Epithelial cell of esophagus (primary cell): ENCODE data around the gene ARHGAP15.

ENCODE experiments used
- DNase-seq: peaks from one replicate; pipeline ENCODE4 v3.0.0; 2010; ENCODE audit warnings: low read depth
- H3K4me3 ChIP-seq: 2 replicates; pipeline ENCODE4 v1.5.1; 2011; ENCODE audit warnings: mild to moderate bottlenecking, low read length, control low read depth
- CTCF ChIP-seq: IDR thresholded peaks from 2 replicates; pipeline ENCODE4 v1.5.1; 2011; ENCODE audit warnings: low read depth, mild to moderate bottlenecking, low read length, control low read depth, inconsistent platforms; ENCODE audit not compliant: insufficient read depth; ENCODE audit errors: missing control alignments

Gene ARHGAP15

GRCh38 chr2:143698888-143699570 lies 569.8 kb downstream of the ARHGAP15 start:
- no peak for TF ChIP-seq CTCF
- no peak for DNase-seq
- H3K4me3 ChIP-seq: no peak overlapping the region

- H3K4me3 ChIP-seq: no peak overlapping the region
- DNase-seq: no peak
- no peak for TF ChIP-seq CTCF
These were observed 571.6 kb downstream of the ARHGAP15 start for GRCh38 chr2:143700865-143701264.

- no peak for TF ChIP-seq CTCF
- H3K4me3 ChIP-seq: no peak overlapping the region
- DNase-seq: no peak
These were observed 572.6 kb downstream of the ARHGAP15 start for GRCh38 chr2:143701785-143702184.

- TF ChIP-seq CTCF: no peak
- no peak for DNase-seq
- no peak overlapping the region for H3K4me3 ChIP-seq
These were observed 573.7 kb downstream of the ARHGAP15 start for GRCh38 chr2:143702931-143703330.

DNA sequence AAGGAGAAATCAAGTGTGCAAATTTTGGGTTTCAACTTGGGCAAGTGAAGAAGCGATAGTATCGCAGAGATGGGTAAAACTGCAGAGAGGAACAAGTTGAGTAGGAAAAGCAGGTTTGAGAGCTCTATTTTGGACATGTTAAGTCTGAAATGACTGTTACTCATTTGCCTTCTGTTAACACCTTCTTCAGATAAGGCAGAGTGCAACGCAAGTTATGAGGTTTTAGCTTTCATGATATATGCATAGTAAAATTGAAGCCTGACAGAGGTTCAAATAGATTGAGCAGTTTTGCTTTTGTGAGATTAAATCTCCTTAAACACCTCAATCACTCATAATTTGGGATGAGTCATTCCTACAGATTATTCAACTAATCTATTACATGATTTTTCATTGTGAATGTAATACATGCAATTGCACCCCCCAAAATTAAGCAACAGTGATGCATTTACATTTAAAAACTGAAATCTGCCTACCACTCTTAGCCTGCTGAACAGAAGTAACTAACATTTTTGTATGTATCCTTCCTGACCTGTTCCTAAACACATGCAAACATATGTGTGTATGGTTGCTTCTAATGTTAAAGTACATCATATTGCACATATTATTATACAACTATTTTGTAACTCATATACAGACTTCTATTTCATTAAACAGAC lies 575.4 kb downstream of the ARHGAP15 start:
- peak; percentile 30 for DNase-seq
- TF ChIP-seq CTCF: no peak
- no peak overlapping the region for H3K4me3 ChIP-seq

GRCh38 chr2:143705108-143705707 lies 576.0 kb downstream of the ARHGAP15 start:
- no peak for TF ChIP-seq CTCF
- DNase-seq: peak; percentile 85
- H3K4me3 ChIP-seq: no peak overlapping the region
